H1 (cell line): ENCODE measurements around the gene SLC26A1. TPM values are rescaled to one million over a fixed set of nuclear protein-coding genes. Genes with fewer than 3 reads are reported as not detected.

Experiments
- CTCF ChIA-PET: fragments of 300-600 bp; sonication (Branson Sonifier 250); formaldehyde crosslinking; loops from one replicate; lab custom pipeline; 2021; ENCODE audit not compliant: partially characterized antibody; lab: Charles Lee
- POLR2A ChIA-PET: fragments of 300-600 bp; sonication (Branson Sonifier 250); formaldehyde crosslinking; loops from one replicate; lab custom pipeline; 2021; ENCODE audit warnings: inconsistent platforms; ENCODE audit not compliant: partially characterized antibody; lab: Charles Lee
- DNase-seq, 2 experiments: peaks; one replicate each; pipeline versions ENCODE4 v3.0.0 to v3.0.0-alpha.2; 2010 to 2022; ENCODE audit warnings: low spot score in 2 of 2, low read depth in 1 of 2, mixed read lengths in 1 of 2
- FAIRE-seq: peaks from 2 replicates; lab custom pipeline; 2011; peaks lifted over from hg19 to GRCh38; lab: Jason Lieb, UNC
- H2AFZ ChIP-seq: 2 replicates; pipeline ENCODE4 v1.8.1; 2012; ENCODE audit warnings: low read length, inconsistent platforms
- H2AK5ac ChIP-seq: 2 replicates; pipeline ENCODE4 v1.6.1; 2013; ENCODE audit warnings: low read depth, low read length
- H2BK120ac ChIP-seq: replicated peaks from 2 replicates; pipeline ENCODE3; 2013; ENCODE audit warnings: low read depth, low read length, inconsistent platforms
- H2BK12ac ChIP-seq: 2 replicates; pipeline ENCODE4 v1.6.1; 2013; ENCODE audit warnings: low read depth, low read length
- H2BK15ac ChIP-seq: 2 replicates; pipeline ENCODE4 v1.6.1; 2013; ENCODE audit warnings: low read length
- H2BK20ac ChIP-seq: 2 replicates; pipeline ENCODE4 v1.6.1; 2013; ENCODE audit warnings: low read length
- H2BK5ac ChIP-seq: 2 replicates; pipeline ENCODE4 v1.6.1; 2013; ENCODE audit warnings: low read depth, low read length
- H3K14ac ChIP-seq: 2 replicates; pipeline ENCODE4 v1.6.1; 2013; ENCODE audit warnings: inconsistent platforms; ENCODE audit not compliant: insufficient read length
- H3K18ac ChIP-seq: 2 replicates; pipeline ENCODE4 v1.6.1; 2013; ENCODE audit warnings: low read length; ENCODE audit errors: extremely low read depth
- H3K23ac ChIP-seq: 2 replicates; pipeline ENCODE4 v1.6.1; 2013; ENCODE audit warnings: inconsistent platforms; ENCODE audit not compliant: insufficient read length
- H3K23me2 ChIP-seq: 2 replicates; pipeline ENCODE4 v1.6.1; 2013; ENCODE audit warnings: low read depth, low read length
- H3K27ac ChIP-seq: 2 replicates; pipeline ENCODE4 v1.6.1; 2011; ENCODE audit warnings: low read depth, low read length, inconsistent platforms
- H3K27me3 ChIP-seq, 4 experiments: replicated peaks in 1 of 4; 1 replicate in 1 of 4; 2 replicates in 3 of 4; pipeline versions ENCODE4 v1.6.1 to v1.8.1; 2011 to 2013; ENCODE audit warnings: low read length in 3 of 4, mild to moderate bottlenecking in 3 of 4, inconsistent platforms in 2 of 4, mixed read lengths in 2 of 4, moderate library complexity in 1 of 4; ENCODE audit not compliant: control insufficient read depth in 3 of 4, insufficient read depth in 3 of 4; ENCODE audit errors: extremely low read depth in 1 of 4
- H3K36me3 ChIP-seq, 4 experiments: 2 replicates each; pipeline versions ENCODE4 v1.6.1 to v1.8.1; 2011 to 2013; ENCODE audit warnings: mild to moderate bottlenecking in 4 of 4, low read length in 3 of 4, moderate library complexity in 2 of 4, control low read depth in 1 of 4, inconsistent platforms in 1 of 4; ENCODE audit not compliant: insufficient read depth in 4 of 4, control insufficient read depth in 2 of 4
- H3K4ac ChIP-seq: replicated peaks from 2 replicates; pipeline ENCODE3; 2013; ENCODE audit warnings: low read length, low read depth, mixed read lengths, inconsistent platforms; ENCODE audit not compliant: insufficient read length
- H3K4me1 ChIP-seq, 4 experiments: replicated peaks in 1 of 4; 1 replicate in 1 of 4; 2 replicates in 3 of 4; pipeline versions ENCODE4 v1.6.1 to v1.8.1; 2011 to 2013; ENCODE audit warnings: low read length in 3 of 4, inconsistent platforms in 2 of 4, mixed read lengths in 1 of 4; ENCODE audit not compliant: insufficient read depth in 4 of 4, control insufficient read depth in 3 of 4
- H3K4me2 ChIP-seq, 2 experiments: 2 replicates each; pipeline versions ENCODE4 v1.6.1 to v1.8.1; 2011 to 2013; ENCODE audit warnings: low read depth in 2 of 2, low read length in 2 of 2, control low read depth in 1 of 2, inconsistent platforms in 1 of 2, mild to moderate bottlenecking in 1 of 2; ENCODE audit not compliant: insufficient read depth in 1 of 2
- H3K4me3 ChIP-seq, 4 experiments: fragments of 200-600, 300-600 bp in 1 of 4; sonication (generic), shearing (Covaris generic), sonication (Bioruptor Twin) in 1 of 4; 2 replicates each; pipeline versions ENCODE4 v1.5.1 to v1.8.1; 2011 to 2016; ENCODE audit warnings: low read length in 4 of 4, low read depth in 3 of 4, control low read depth in 2 of 4, inconsistent platforms in 2 of 4, mild to moderate bottlenecking in 2 of 4, mixed read lengths in 1 of 4, moderate library complexity in 1 of 4; ENCODE audit not compliant: insufficient read depth in 2 of 4; ENCODE audit errors: extremely low read depth in 1 of 4
- H3K56ac ChIP-seq: replicated peaks from 2 replicates; pipeline ENCODE3; 2013; ENCODE audit warnings: low read depth, mild to moderate bottlenecking, mixed read lengths, low read length, inconsistent platforms; ENCODE audit not compliant: insufficient read length
- H3K79me1 ChIP-seq: 2 replicates; pipeline ENCODE4 v1.6.1; 2013; ENCODE audit warnings: low read depth, low read length, control low read depth
- H3K79me2 ChIP-seq, 2 experiments: 2 replicates each; pipeline versions ENCODE4 v1.6.1 to v1.8.1; 2012 to 2013; ENCODE audit warnings: low read length in 2 of 2, mild to moderate bottlenecking in 2 of 2, inconsistent platforms in 1 of 2; ENCODE audit not compliant: insufficient read depth in 2 of 2, control insufficient read depth in 1 of 2
- H3K9ac ChIP-seq, 4 experiments: replicated peaks in 1 of 4; 1 replicate in 1 of 4; 2 replicates in 3 of 4; pipeline versions ENCODE4 v1.6.1 to v1.8.1; 2011 to 2013; ENCODE audit warnings: low read depth in 3 of 4, low read length in 3 of 4, control low read depth in 2 of 4, mild to moderate bottlenecking in 2 of 4, moderate library complexity in 2 of 4, inconsistent platforms in 1 of 4; ENCODE audit errors: extremely low read depth in 1 of 4
- H3K9me3 ChIP-seq, 2 experiments: 2 replicates each; pipeline versions ENCODE4 v1.6.1 to v1.8.1; 2012 to 2013; ENCODE audit warnings: mild to moderate bottlenecking in 2 of 2, moderate library complexity in 2 of 2, control low read depth in 1 of 2, inconsistent platforms in 1 of 2, low read depth in 1 of 2, low read length in 1 of 2, mixed read lengths in 1 of 2; ENCODE audit not compliant: insufficient read depth in 2 of 2
- H4K20me1 ChIP-seq, 2 experiments: replicated peaks in 1 of 2; 2 replicates each; pipeline versions ENCODE3 to v1.8.1; 2011 to 2013; ENCODE audit warnings: inconsistent platforms in 2 of 2, low read length in 2 of 2, mild to moderate bottlenecking in 1 of 2; ENCODE audit not compliant: insufficient read depth in 2 of 2, control insufficient read depth in 1 of 2
- H4K5ac ChIP-seq: 2 replicates; pipeline ENCODE4 v1.6.1; 2013; ENCODE audit warnings: low read length, low read depth, mixed read lengths, inconsistent platforms; ENCODE audit not compliant: insufficient read length
- H4K8ac ChIP-seq: 2 replicates; pipeline ENCODE4 v1.8.0; 2013; ENCODE audit warnings: mild to moderate bottlenecking, moderate library complexity, low read length, inconsistent platforms; ENCODE audit not compliant: insufficient read depth; ENCODE audit errors: extremely low read depth
- H4K91ac ChIP-seq: replicated peaks from 2 replicates; pipeline ENCODE3; 2013; ENCODE audit warnings: low read length, mixed read lengths, inconsistent platforms; ENCODE audit not compliant: insufficient read length
- ATF3 ChIP-seq: IDR thresholded peaks from 2 replicates; pipeline ENCODE4 v1.6.1; 2011; ENCODE audit warnings: low read depth, mild to moderate bottlenecking, low read length; ENCODE audit not compliant: insufficient read depth
- CBX5 ChIP-seq: fragments of 300-800, 300-1000 bp; sonication (generic); IDR thresholded peaks from 2 replicates; pipeline ENCODE4 v1.7.1; 2016; ENCODE audit warnings: antibody characterized with exemption, low read length, low read depth
- CHD1 ChIP-seq: IDR thresholded peaks from 2 replicates; pipeline ENCODE4 v1.6.1; 2012; ENCODE audit warnings: low read depth, low read length, improper control_type of control experiment
- HDAC2 ChIP-seq, 2 experiments: fragments of 300-600 bp in 1 of 2; sonication (generic) in 1 of 2; IDR thresholded peaks; 2 replicates each; pipeline ENCODE4 v1.6.1; 2011 to 2012; ENCODE audit warnings: low read depth in 2 of 2, low read length in 2 of 2, mild to moderate bottlenecking in 2 of 2, moderate library complexity in 2 of 2, borderline replicate concordance in 1 of 2, inconsistent platforms in 1 of 2
- HDAC6 ChIP-seq: IDR thresholded peaks from one replicate; pipeline ENCODE4 v1.7.1; 2012; ENCODE audit warnings: low read depth, mild to moderate bottlenecking, inconsistent platforms, low read length, moderate library complexity
- KDM1A ChIP-seq: fragments of 200-600, 300-600 bp; sonication (generic); IDR thresholded peaks from 2 replicates; pipeline ENCODE4 v1.7.1; 2016; ENCODE audit warnings: mild to moderate bottlenecking, low read length, borderline replicate concordance
- KDM5A ChIP-seq: fragments of 200-600 bp; IDR thresholded peaks from 2 replicates; pipeline ENCODE4 v1.7.1; 2012; ENCODE audit warnings: mild to moderate bottlenecking, low read length, inconsistent platforms, mixed read lengths
- POLR2AphosphoS5 ChIP-seq: IDR thresholded peaks from 2 replicates; pipeline ENCODE4 v1.6.1; 2011; ENCODE audit warnings: low read depth, low read length
- SIN3A ChIP-seq, 2 experiments: IDR thresholded peaks in 1 of 2; conservative IDR thresholded peaks in 1 of 2; 2 replicates each; pipeline ENCODE4 v1.6.1; 2011 to 2012; ENCODE audit warnings: low read length in 2 of 2, improper control_type of control experiment in 1 of 2, low read depth in 1 of 2, mild to moderate bottlenecking in 1 of 2
- SP1 ChIP-seq: IDR thresholded peaks from 2 replicates; pipeline ENCODE4 v1.6.1; 2011; ENCODE audit warnings: low read depth, low read length
- TAF7 ChIP-seq: optimal IDR thresholded peaks from 2 replicates; pipeline ENCODE3; 2011; ENCODE audit warnings: low read depth, mild to moderate bottlenecking, inconsistent platforms, low read length, moderate library complexity, borderline replicate concordance
- YY1 ChIP-seq: IDR thresholded peaks from 2 replicates; pipeline ENCODE4 v1.6.1; 2011; ENCODE audit warnings: low read depth, mild to moderate bottlenecking, low read length
- WGBS, 2 experiments: shearing (Covaris generic) in 1 of 2; methylation state at CpG; one replicate each; pipeline versions ENCODE4 v1.1.6 to v1.1.7; 2013 to 2015; ENCODE audit warnings: low lambda C conversion rate in 2 of 2, mixed read lengths in 2 of 2, inconsistent platforms in 1 of 2, low coverage in 1 of 2, missing lambda C conversion rate in 1 of 2; ENCODE audit not compliant: insufficient replicate concordance in 2 of 2, insufficient coverage in 1 of 2, insufficient read length in 1 of 2; ENCODE audit errors: extremely low coverage in 1 of 2, missing lambda C conversion rate in 1 of 2; 5-methylcytosine and 5-hydroxymethylcytosine counted together
- polyA plus RNA-seq, 7 experiments: library from polyadenylated mRNA; depleted of rRNA in 3 of 7; stranded (reverse) in 5 of 7; unstranded in 2 of 7; fragments of >200 nt in 5 of 7; fragments of 200-250 nt in 2 of 7; gene quantifications; 1 replicate in 5 of 7; 2 replicates in 1 of 7; 4 replicates in 1 of 7; pipeline versions ENCODE4 v1.2.1 to v1.2.3, GENCODE V29; 2011 to 2013; ENCODE audit warnings: missing spikeins in 2 of 7, mixed read lengths in 2 of 7
- total RNA-seq: library from RNA; stranded (reverse); fragmentation: NEBNext Ultra II Directional; extraction: Animal tissue kit (Norgen Biotek cat#: 25700); gene quantifications from 2 replicates; pipeline ENCODE4 v1.2.1, GENCODE V29; 2021

SLC26A1 gene
- total and polyA plus RNA-seq, 2 of the 8 experiments (the other 6 are each of a cell fraction or from before 2014, with no cell fraction given), result 0.11 TPM; not detected in 1

- no peak for FAIRE-seq
- no peak overlapping the region for H2BK20ac ChIP-seq
- no peak overlapping the region for H3K18ac ChIP-seq
- peaks cover 6% of the 10 kb centered on the region for H3K79me1 ChIP-seq
- H2BK5ac ChIP-seq, result no peak overlapping the region
- no peak overlapping the region for H4K5ac ChIP-seq
- no peak overlapping the region for H2BK120ac ChIP-seq
- no peak overlapping the region for H2BK15ac ChIP-seq
- H3K9ac ChIP-seq, result no peak overlapping the region
- no peak overlapping the region for H3K4me3 ChIP-seq
- H3K14ac ChIP-seq, result no peak overlapping the region
- no peak overlapping the region for H4K91ac ChIP-seq
- ChIA-PET CTCF (no interaction called here), POLR2A (no interaction called here)
- DNase-seq, result no peak
- no peaks in the 10 kb centered on the region; a peak in 1 of 8 replicates for H3K36me3 ChIP-seq
- H3K27me3 ChIP-seq, result no peaks in the 10 kb centered on the region
- H3K23ac ChIP-seq, result no peak overlapping the region
- peak overlapping the region; percentile 85; the same call in 1 of the 2 replicates for H4K8ac ChIP-seq
- 79% methylated on average over 21 of the region's 23 CpGs; no CpG with 5 or more reads in 1 of the 2 experiments for WGBS, 2 experiments
- H2AK5ac ChIP-seq, result 0 out of 2 replicates have a peak overlapping the region, but pooled peaks have one; percentile 8
- no peak overlapping the region for H3K4me2 ChIP-seq
- H3K4me1 ChIP-seq, result peaks cover 0 to 6% (median 2%) of the 10 kb centered on the region in 4 experiments; a peak in 4 of 7 replicates
- peaks cover 2 to 15% of the 10 kb centered on the region in 2 experiments for H4K20me1 ChIP-seq
- H2BK12ac ChIP-seq, result no peak overlapping the region
- no peak overlapping the region for H3K56ac ChIP-seq
- H3K27ac ChIP-seq, result no peak overlapping the region
- H3K79me2 ChIP-seq, result no peaks in the 10 kb centered on the region
- no peak overlapping the region for H3K4ac ChIP-seq
- no peaks in the 10 kb centered on the region for H3K9me3 ChIP-seq
- H3K23me2 ChIP-seq, result no peaks in the 10 kb centered on the region
- no peak overlapping the region for H2AFZ ChIP-seq
- no peak for TF ChIP-seq SIN3A (conservative IDR thresholded peaks at IDR 0.05 in 1 of 2, IDR thresholded peaks at IDR 0.05 in 1 of 2; ENCODE audit: low read depth in 1 of 2, low read length in 2 of 2)
- TF ChIP-seq POLR2AphosphoS5, result no peak
- no peak for TF ChIP-seq HDAC2 (IDR thresholded peaks at IDR 0.05; ENCODE audit: borderline replicate concordance in 1 of 2, low read depth in 2 of 2, low read length in 2 of 2)
- no peak for TF ChIP-seq HDAC6
- TF ChIP-seq CHD1, result no peak
- no peak for TF ChIP-seq KDM1A
- TF ChIP-seq SP1, result no peak
- no peak for TF ChIP-seq KDM5A
- no peak for TF ChIP-seq CBX5
- TF ChIP-seq TAF7, result no peak
- TF ChIP-seq YY1, result no peak
- TF ChIP-seq ATF3, result no peak
Observed at GRCh38 chr4:1019729-1020470, 26.7 kb upstream of the SLC26A1 start.
